ENCODE measurements around the gene GABRD. TPM values are rescaled to one million over a fixed set of nuclear protein-coding genes. Genes with fewer than 3 reads are reported as not detected.

The GABRD gene
- total RNA-seq, 4 donors from 2014 or later: 0.83 TPM; not detected in 3

- Histone ChIP-seq H3K36me3 (no peaks in the 10 kb centered on the region), H3K9me3 (no peaks in the 10 kb centered on the region), H3K27me3 (peaks cover 6 to 12% of the 10 kb centered on the region in 2 donors), H3K4me3 (peak overlapping the region in 1 of 2 donors; percentile 43), H3K27ac (no peak overlapping the region), H3K4me1 (peaks cover 0 to 6% of the 10 kb centered on the region in 2 donors)
- TF ChIP-seq CTCF (IDR thresholded peaks at IDR 0.05) (no peak), POLR2A (IDR thresholded peaks at IDR 0.05) (no peak)
- DNase-seq: no peak
- intact Hi-C loops (cut with DNase I; ENCODE audit: low total_unique reads): no loop called here
Observed at GRCh38 chr1:2050793-2051682, 31.9 kb downstream of the GABRD start.

GRCh38 chr1:2052054-2052679, 33.0 kb downstream of the GABRD start:
- no peak for DNase-seq
- Histone ChIP-seq H3K27ac (no peak overlapping the region), H3K9me3 (no peaks in the 10 kb centered on the region), H3K36me3 (no peaks in the 10 kb centered on the region), H3K4me1 (peaks cover 0 to 6% of the 10 kb centered on the region in 2 donors), H3K4me3 (no peak overlapping the region), H3K27me3 (peaks cover 6 to 12% of the 10 kb centered on the region in 2 donors)
- TF ChIP-seq POLR2A (IDR thresholded peaks at IDR 0.05) (no peak), CTCF (IDR thresholded peaks at IDR 0.05) (no peak)
- intact Hi-C loops (cut with DNase I; ENCODE audit: low total_unique reads): no loop called here

- H3K9me3 ChIP-seq: no peaks in the 10 kb centered on the region
- H3K27me3 ChIP-seq: peaks cover 6 to 12% of the 10 kb centered on the region in 2 donors
- no peaks in the 10 kb centered on the region for H3K36me3 ChIP-seq
- no peak for DNase-seq
- H3K4me1 ChIP-seq: peaks cover 0 to 6% of the 10 kb centered on the region in 2 donors
- TF ChIP-seq POLR2A (IDR thresholded peaks at IDR 0.05) (no peak), CTCF (IDR thresholded peaks at IDR 0.05) (no peak)
- intact Hi-C loops (cut with DNase I; ENCODE audit: low total_unique reads): no loop called here
- H3K27ac ChIP-seq: no peak overlapping the region
- no peak overlapping the region for H3K4me3 ChIP-seq
Observed at GRCh38 chr1:2052756-2053155, 33.6 kb downstream of the GABRD start.

GRCh38 chr1:2053217-2053616, 34.1 kb downstream of the GABRD start:
- intact Hi-C loops (cut with DNase I; ENCODE audit: low total_unique reads): no loop called here
- Histone ChIP-seq H3K27me3 (peaks cover 6 to 12% of the 10 kb centered on the region in 2 donors), H3K36me3 (no peaks in the 10 kb centered on the region), H3K27ac (no peak overlapping the region), H3K4me1 (peaks cover 0 to 6% of the 10 kb centered on the region in 2 donors), H3K9me3 (no peaks in the 10 kb centered on the region), H3K4me3 (no peak overlapping the region)
- no peak for DNase-seq
- TF ChIP-seq CTCF (IDR thresholded peaks at IDR 0.05) (no peak), POLR2A (IDR thresholded peaks at IDR 0.05) (no peak)
